HG02623 (cell line): Measurements from ENCODE around the gene SERPING1.
A peak's percentile ranks its signal among the peaks of the same experiment; 100 is the strongest.

ENCODE experiments used
- ATAC-seq: cut with Tn5 transposase; IDR thresholded peaks from one replicate; pipeline ENCODE4 v1.9.1; 2021; ENCODE audit warnings: moderate library complexity; ENCODE audit not compliant: unreplicated experiment

The SERPING1 gene

GRCh38 chr11:57597461-57597915 lies at the start of gene SERPING1:
TSS of gene SERPING1 (plus strand) at chr11:57597685. CDS start at chr11:57598271, 586 bp downstream.
- ATAC-seq, result no peak

DNA sequence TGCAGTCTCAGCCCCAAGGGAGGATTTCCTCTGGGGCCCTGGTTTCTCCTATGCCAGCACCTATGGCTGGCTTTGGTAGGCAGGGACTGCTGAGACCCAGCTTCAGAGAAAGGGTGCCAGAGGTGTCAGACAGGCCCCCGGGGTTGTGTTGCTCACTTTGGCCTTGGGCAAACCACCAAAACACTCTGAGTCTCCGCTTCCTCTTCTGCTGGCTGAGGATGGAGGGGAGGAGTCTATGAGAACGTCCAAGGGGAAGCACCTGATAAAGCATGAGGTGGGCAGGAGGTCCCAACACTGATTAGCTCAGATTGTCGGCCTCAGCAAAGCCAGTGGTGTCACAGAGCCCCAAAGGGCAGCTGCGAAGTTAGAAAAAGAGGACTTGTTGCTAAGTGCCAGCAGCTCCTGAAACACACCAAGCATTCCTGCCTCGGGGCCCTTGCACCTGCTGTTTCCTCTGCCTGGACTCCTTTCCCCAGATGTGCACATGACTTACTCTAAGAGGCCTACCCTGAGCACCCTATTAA lies 49.6 kb upstream of the SERPING1 start:
- peak; percentile 76 for ATAC-seq

DNA sequence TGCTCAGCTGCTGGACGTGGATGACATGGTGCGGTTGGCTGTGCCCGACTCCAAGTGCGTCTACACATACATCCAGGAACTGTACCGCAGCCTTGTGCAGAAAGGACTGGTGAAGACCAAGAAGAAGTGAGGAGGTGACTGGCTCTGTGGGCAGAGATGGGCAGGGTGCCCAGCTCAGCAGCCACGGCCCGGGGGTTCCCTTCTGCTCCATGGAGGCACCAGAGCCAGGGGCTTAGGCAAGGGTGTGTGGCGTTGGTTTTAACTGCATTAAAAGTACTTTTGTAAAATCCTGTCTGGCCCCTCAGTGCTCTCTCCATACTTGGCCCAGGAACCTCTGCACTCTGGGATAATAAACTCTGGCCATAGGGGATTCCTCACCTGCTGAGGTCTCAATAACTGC lies 47.5 kb upstream of the SERPING1 start:
- no peak for ATAC-seq

GRCh38 chr11:57551941-57552340 lies 45.5 kb upstream of the SERPING1 start:
- no peak for ATAC-seq

DNA sequence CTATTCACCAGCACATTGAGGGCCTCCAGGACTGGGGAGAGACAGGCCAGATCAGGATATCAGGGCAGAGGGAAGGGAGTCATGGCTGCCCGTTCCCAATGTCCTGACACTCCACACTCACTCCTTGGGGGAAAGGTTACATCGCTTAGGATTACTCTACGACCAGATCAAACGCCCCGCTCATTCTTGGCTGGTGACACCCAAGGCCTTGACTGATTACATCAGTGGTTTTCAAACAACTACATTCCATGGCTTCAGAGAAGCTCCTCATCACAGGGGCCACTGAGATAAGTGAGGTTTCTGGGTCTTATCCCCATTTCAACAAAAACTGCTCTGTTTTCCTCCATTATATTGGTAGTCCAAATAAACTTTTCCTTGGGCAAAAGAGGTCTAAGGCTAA lies 45.0 kb upstream of the SERPING1 start:
- no peak for ATAC-seq

- ATAC-seq, result no peak
These were observed 42.1 kb upstream of the SERPING1 start for GRCh38 chr11:57555393-57555792.

DNA sequence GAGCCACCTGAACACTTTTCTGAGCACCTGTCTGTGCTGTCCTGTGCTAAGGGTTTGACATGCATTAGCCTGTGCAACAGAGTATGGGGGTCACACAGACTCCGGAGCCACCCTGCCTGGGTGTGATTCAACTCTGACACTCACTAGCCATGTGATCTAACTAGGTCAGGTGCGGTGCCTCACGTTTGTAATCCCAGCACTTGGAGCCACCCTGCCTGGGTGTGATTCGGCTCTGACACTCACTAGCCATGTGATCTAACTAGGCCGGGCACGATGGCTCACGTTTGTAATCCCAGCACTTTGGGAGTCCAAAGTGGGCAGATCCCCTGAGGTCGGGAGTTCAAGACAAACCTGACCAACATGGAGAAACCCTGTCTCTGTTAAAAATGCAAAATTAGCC lies 41.4 kb upstream of the SERPING1 start:
- no peak for ATAC-seq

- ATAC-seq, result no peak
These were observed 37.3 kb upstream of the SERPING1 start for GRCh38 chr11:57560146-57560545.

- no peak for ATAC-seq
These were observed 34.9 kb upstream of the SERPING1 start for GRCh38 chr11:57562596-57562995.

- peak; percentile 63 for ATAC-seq
These were observed 31.2 kb upstream of the SERPING1 start for GRCh38 chr11:57566005-57566904.

DNA sequence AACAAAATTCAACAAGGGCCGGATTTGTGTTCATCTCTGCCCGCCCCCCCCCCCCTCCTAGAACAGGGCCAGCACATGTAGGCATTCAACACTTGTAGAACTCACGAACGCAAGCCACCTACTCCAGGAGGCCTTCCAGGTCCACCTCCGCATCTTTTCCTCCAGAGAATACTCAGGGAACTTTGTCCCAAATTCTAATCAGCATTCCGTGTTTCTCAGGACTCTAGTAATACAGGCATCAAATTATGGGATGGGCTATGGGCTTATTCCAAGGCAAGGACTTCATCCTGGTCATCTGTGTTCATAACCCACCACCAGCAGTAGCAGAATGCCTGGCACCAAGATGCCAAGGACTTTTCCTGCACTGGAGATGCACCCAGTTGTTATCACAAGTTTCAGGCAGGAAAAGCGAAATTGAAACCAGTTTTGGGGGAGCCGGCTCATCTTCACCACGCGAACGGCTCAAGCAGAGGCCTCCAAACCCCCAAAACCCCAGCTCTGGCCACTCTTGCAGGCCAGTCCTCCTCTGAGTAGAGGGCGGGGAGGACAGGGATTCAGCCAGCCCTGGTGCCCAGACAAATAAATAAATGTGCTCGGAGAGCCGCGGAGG lies 30.5 kb upstream of the SERPING1 start:
- ATAC-seq, result peak; percentile 2

GRCh38 chr11:57567515-57568329 lies 29.8 kb upstream of the SERPING1 start, which contains the start of gene UBE2L6:
TSS of gene UBE2L6 (minus strand) at chr11:57567672. CDS start at chr11:57567611, 61 bp downstream.
- peak; percentile 54 for ATAC-seq

DNA sequence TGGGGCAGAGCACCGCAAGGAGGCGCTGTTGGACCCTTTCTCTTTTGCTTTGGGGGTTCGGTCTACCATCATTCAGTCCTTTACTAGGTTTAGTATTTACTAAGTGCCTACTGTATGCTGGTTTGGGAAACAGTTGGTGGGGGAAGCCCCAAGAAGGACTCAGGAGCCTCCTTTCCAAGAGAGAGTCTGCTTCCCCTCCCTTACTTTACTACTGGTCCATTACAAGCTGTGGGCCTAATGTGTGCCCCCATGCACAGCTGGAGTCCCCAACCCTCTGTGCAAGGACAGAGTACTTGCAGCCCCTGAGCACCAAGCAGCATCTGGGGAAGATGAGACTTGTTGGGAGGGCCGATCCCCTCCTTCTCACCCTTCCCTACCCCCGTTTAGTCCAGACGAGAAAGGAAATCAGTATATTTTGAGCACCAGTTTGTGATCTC lies 29.1 kb upstream of the SERPING1 start:
- peak; percentile 2 for ATAC-seq

GRCh38 chr11:57571606-57572005 lies 25.9 kb upstream of the SERPING1 start:
- no peak for ATAC-seq

- ATAC-seq, result no peak
These were observed 23.4 kb upstream of the SERPING1 start for GRCh38 chr11:57574061-57574460.

- no peak for ATAC-seq
These were observed 13.1 kb upstream of the SERPING1 start for GRCh38 chr11:57584341-57584740.

GRCh38 chr11:57585301-57585700 lies 12.2 kb upstream of the SERPING1 start:
- ATAC-seq, result no peak

DNA sequence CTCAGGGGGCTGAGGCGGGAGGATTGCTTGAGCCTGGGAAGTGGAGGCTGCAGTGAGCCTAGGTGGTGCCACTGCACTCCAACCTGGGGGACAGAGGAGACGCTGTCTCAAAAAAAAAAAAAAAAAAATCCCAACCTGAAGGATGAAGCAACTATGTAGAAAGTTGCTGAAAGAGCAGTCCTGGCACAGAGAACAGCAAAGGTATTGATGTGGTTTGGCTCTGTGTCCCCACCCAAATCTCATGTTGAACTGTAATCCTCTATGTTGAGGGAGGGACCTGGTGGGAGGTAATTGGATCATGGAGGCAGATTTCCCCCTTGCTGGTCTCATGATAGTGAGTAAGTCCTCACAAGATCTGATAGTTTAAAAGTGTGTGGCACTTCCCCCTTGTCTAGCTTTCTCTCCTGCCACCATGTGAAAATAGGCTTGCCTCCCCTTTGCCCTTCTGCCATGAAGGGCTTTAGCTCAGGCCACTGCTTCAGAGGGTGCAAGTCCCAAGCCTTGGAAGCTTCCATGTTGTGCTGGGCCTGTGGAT lies 10.7 kb upstream of the SERPING1 start:
- no peak for ATAC-seq

GRCh38 chr11:57588046-57588710 lies 9.3 kb upstream of the SERPING1 start:
- ATAC-seq, result no peak

GRCh38 chr11:57596266-57596885 lies 1.1 kb upstream of the SERPING1 start:
- ATAC-seq, result no peak
